K562 (cell line): ENCODE data around the gene SLC49A4. TPM values are rescaled to one million over a fixed set of nuclear protein-coding genes. Genes with fewer than 3 reads are reported as not detected.

Source experiments
- ATAC-seq: fragments of 200-7000 bp; cut with Tn5 transposase; 3 replicates; pipeline ENCODE4 v1.9.1; 2020; ENCODE audit warnings: moderate library complexity
- BruUV-seq: library from RNA; stranded (reverse); fragments of 400-500 nt; replicated peaks from 2 replicates; lab custom pipeline; 2021; lab: Mats Ljungman, UMichigan
- CTCF ChIA-PET: fragments of 300-600 bp; formaldehyde crosslinking; extraction: SDS; loops from one replicate; lab custom pipeline; 2021; ENCODE audit warnings: low intra/inter-chr PET ratio; lab: Yijun Ruan, JAX
- POLR2A ChIA-PET: fragments of 300-600, 350-650 bp; sonication (Branson Sonifier 250); formaldehyde crosslinking; extraction: SDS; loops from one replicate; lab custom pipeline; 2021; ENCODE audit warnings: antibody characterized with exemption, inconsistent platforms; lab: Yijun Ruan, JAX
- DNase-seq, 4 experiments: peaks; one replicate each; pipeline versions ENCODE4 v3.0.0 to v3.0.0-alpha.2; 2011 to 2018; ENCODE audit warnings: low spot score in 3 of 4, mixed read lengths in 3 of 4; ENCODE audit errors: extremely low read depth in 1 of 4
- FAIRE-seq: peaks from 2 replicates; lab custom pipeline; 2011; peaks lifted over from hg19 to GRCh38; lab: Jason Lieb, UNC
- H2AFZ ChIP-seq: 2 replicates; pipeline ENCODE4 v1.6.0; 2011; ENCODE audit warnings: low read depth, low read length, control low read depth, inconsistent platforms
- H3K27ac ChIP-seq: fragments of 200-600 bp; 3 replicates; pipeline ENCODE4 v1.8.0; 2011; ENCODE audit warnings: low read depth, mild to moderate bottlenecking, control low read depth, inconsistent platforms, low read length, moderate library complexity, mixed read lengths; ENCODE audit errors: extremely low read depth
- H3K27me3 ChIP-seq, 2 experiments: fragments of 300-600 bp in 1 of 2; 2 replicates in 1 of 2; 3 replicates in 1 of 2; pipeline versions ENCODE4 v1.6.0 to v1.8.0; 2011; ENCODE audit warnings: inconsistent platforms in 2 of 2, low read length in 2 of 2, mild to moderate bottlenecking in 1 of 2, mixed read lengths in 1 of 2, moderate library complexity in 1 of 2; ENCODE audit not compliant: control insufficient read depth in 2 of 2, insufficient read depth in 2 of 2
- H3K36me3 ChIP-seq: fragments of 300-600 bp; 3 replicates; pipeline ENCODE4 v1.8.0; 2011; ENCODE audit warnings: mild to moderate bottlenecking, low read length, inconsistent platforms; ENCODE audit not compliant: control insufficient read depth, insufficient read depth
- H3K4me1 ChIP-seq, 2 experiments: fragments of 200-600 bp in 1 of 2; replicated peaks in 1 of 2; 2 replicates in 1 of 2; 3 replicates in 1 of 2; pipeline versions ENCODE4 v1.5.1 to v1.8.0; 2011; ENCODE audit warnings: inconsistent platforms in 2 of 2, low read length in 2 of 2, mild to moderate bottlenecking in 1 of 2, mixed read lengths in 1 of 2, moderate library complexity in 1 of 2; ENCODE audit not compliant: control insufficient read depth in 2 of 2, insufficient read depth in 2 of 2
- H3K4me2 ChIP-seq: 2 replicates; pipeline ENCODE4 v1.6.1; 2011; ENCODE audit warnings: low read length, control low read depth, inconsistent platforms, mixed read lengths; ENCODE audit not compliant: insufficient read depth
- H3K4me3 ChIP-seq: fragments of 200-600 bp; sonication (generic), shearing (Covaris generic); 2 replicates; pipeline ENCODE4 v1.5.1; 2016; ENCODE audit warnings: control low read depth, inconsistent platforms
- H3K79me2 ChIP-seq: fragments of 200-600 bp; 3 replicates; pipeline ENCODE4 v1.8.0; 2011; ENCODE audit warnings: low read length, inconsistent platforms; ENCODE audit not compliant: control insufficient read depth, insufficient read depth
- H3K9ac ChIP-seq, 2 experiments: 2 replicates each; pipeline versions ENCODE4 v1.6.0 to v1.6.1; 2011; ENCODE audit warnings: low read depth in 2 of 2, low read length in 2 of 2, control low read depth in 1 of 2, inconsistent platforms in 1 of 2, mild to moderate bottlenecking in 1 of 2, mixed read lengths in 1 of 2; ENCODE audit not compliant: insufficient read depth in 1 of 2
- H3K9me1 ChIP-seq: one replicate; pipeline ENCODE4 v1.6.0; 2011; ENCODE audit warnings: inconsistent platforms, mild to moderate bottlenecking, low read length, moderate library complexity; ENCODE audit not compliant: control insufficient read depth, insufficient read depth
- H3K9me3 ChIP-seq: replicated peaks from 2 replicates; pipeline ENCODE4 v1.5.1; 2011; ENCODE audit warnings: low read depth, low read length, inconsistent platforms; ENCODE audit not compliant: control insufficient read depth, insufficient read depth
- H4K20me1 ChIP-seq: replicated peaks from 2 replicates; pipeline ENCODE4 v1.6.1; 2011; ENCODE audit warnings: low read length, inconsistent platforms, mixed read lengths; ENCODE audit not compliant: control insufficient read depth, insufficient read depth
- CREM ChIP-seq: IDR thresholded peaks from 2 replicates; pipeline ENCODE4 v1.6.1; 2014; ENCODE audit warnings: antibody characterized with exemption, low read depth
- HNRNPH1 ChIP-seq: fragments of 200-400 bp; formaldehyde crosslinking; optimal IDR thresholded peaks from 2 replicates; pipeline ENCODE3; 2017; ENCODE audit warnings: low read depth, mild to moderate bottlenecking, low read length, moderate library complexity
- RBM14 ChIP-seq: fragments of 200-400 bp; formaldehyde crosslinking; IDR thresholded peaks from 2 replicates; pipeline ENCODE4 v1.6.1; 2018; ENCODE audit warnings: low read depth, mild to moderate bottlenecking, low read length, moderate library complexity, borderline replicate concordance; ENCODE audit not compliant: insufficient read depth
- RBM39 ChIP-seq: fragments of 200-400 bp; formaldehyde crosslinking; optimal IDR thresholded peaks from 2 replicates; pipeline ENCODE3; 2018; ENCODE audit warnings: low read depth, low read length
- SMARCA5 ChIP-seq: fragments of 450-650 bp; IDR thresholded peaks from 2 replicates; pipeline ENCODE4 v1.6.1; 2016
- SMARCE1 ChIP-seq: fragments of 450-650 bp; IDR thresholded peaks from 2 replicates; pipeline ENCODE4 v1.7.1; 2016; ENCODE audit warnings: mild to moderate bottlenecking
- SMC3 ChIP-seq: conservative IDR thresholded peaks from 2 replicates; pipeline ENCODE4 v1.6.1; 2011; ENCODE audit warnings: low read depth, low read length, improper control_type of control experiment; ENCODE audit not compliant: insufficient read depth
- ZNF324 ChIP-seq: fragments of 250-450 bp; sonication (Bioruptor Pico); IDR thresholded peaks from 2 replicates; pipeline ENCODE4 v1.4.0; 2020; ENCODE audit warnings: mild to moderate bottlenecking
- ZNF766 ChIP-seq: fragments of 200-800 bp; sonication (Bioruptor generic); conservative IDR thresholded peaks from 2 replicates; pipeline ENCODE4 v1.6.1; 2016; ENCODE audit warnings: missing genetic modification characterization, missing compliant biosample characterization
- WGBS: fragments of 100-300 bp; shearing (Covaris generic); methylation state at CpG from one replicate; pipeline ENCODE4 v1.1.6; 2016; ENCODE audit warnings: low coverage, mixed read lengths; ENCODE audit not compliant: insufficient coverage; ENCODE audit errors: missing lambda C conversion rate; 5-methylcytosine and 5-hydroxymethylcytosine counted together
- in situ Hi-C: fragments of 300-500 bp; cut with MboI; formaldehyde crosslinking; loops from 4 replicates; pipeline ENCODE4 v1.15.0; 2018; ENCODE audit warnings: inconsistent platforms, mixed read lengths
- intact Hi-C: fragments of 100-400 bp; cut with micrococcal nuclease; formaldehyde crosslinking; loops from 2 replicates; pipeline ENCODE4 v1.14.2; 2022
- polyA plus RNA-seq, 8 experiments: library from polyadenylated mRNA; depleted of rRNA in 4 of 8; stranded (reverse) in 5 of 8; unstranded in 3 of 8; fragments of >200 nt; fragmentation: Nextera tagmentation in 2 of 8; fragmentation: Illumina TruSeq in 1 of 8; extraction: Ambion mirVana in 2 of 8; extraction: Trizol in 1 of 8; gene quantifications; 2 replicates each; pipeline versions ENCODE4 v1.2.1 to v1.2.3, GENCODE V29; 2011 to 2014; ENCODE audit warnings: inconsistent platforms in 1 of 8, missing spikeins in 1 of 8
- total RNA-seq, 7 experiments: library from RNA; depleted of rRNA in 6 of 7; stranded (reverse); fragments of >200 nt in 6 of 7; fragmentation: Illumina TruSeq in 2 of 7; extraction: Trizol in 2 of 7; gene quantifications; 2 replicates each; pipeline versions ENCODE4 v1.2.1 to v1.2.3, GENCODE V29; 2011 to 2021; ENCODE audit warnings: low replicate concordance in 1 of 7
- TF ChIP-seq, protein P1 (sequence below): fragments of 150-350 bp; IDR thresholded peaks from 2 replicates; pipeline ENCODE4 v1.6.1; 2014; ENCODE audit warnings: low read depth, mild to moderate bottlenecking, low read length, borderline replicate concordance
- TF ChIP-seq, protein P2 (sequence below): fragments of 450-650 bp; IDR thresholded peaks from 2 replicates; pipeline ENCODE4 v1.7.1; 2018; ENCODE audit warnings: mild to moderate bottlenecking, low read depth; ENCODE audit not compliant: partially characterized antibody
- TF ChIP-seq, protein P3 (sequence below): fragments of 250-450 bp; sonication (Bioruptor Pico); IDR thresholded peaks from 2 replicates; pipeline ENCODE4 v1.9.0; 2021; ENCODE audit warnings: mild to moderate bottlenecking, inconsistent platforms

SLC49A4 gene
- total and polyA plus RNA-seq, 9 of the 15 experiments (the other 6 are each of a cell fraction or from before 2014, with no cell fraction given) = 0.15 to 1.3 (median 0.83) TPM

DNA sequence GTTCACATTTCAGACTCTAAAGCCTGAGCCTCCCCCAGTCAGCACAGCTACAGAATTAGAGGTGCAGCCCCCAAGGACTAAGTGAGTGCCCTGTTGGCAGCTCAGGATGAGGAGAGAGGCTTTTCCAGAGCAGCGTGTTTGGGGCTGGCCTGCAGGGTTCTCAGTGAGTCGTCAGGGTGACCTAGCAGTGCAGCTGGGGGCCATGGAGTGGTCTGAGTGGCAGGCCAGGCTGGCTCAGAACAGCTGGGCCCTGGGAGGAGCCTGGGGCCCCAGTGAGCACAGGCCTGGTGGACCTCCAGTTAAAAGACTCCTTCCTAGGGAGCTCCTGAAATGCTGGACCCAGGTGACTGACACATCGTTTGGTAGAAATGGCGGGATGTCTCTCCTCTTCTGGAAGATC lies 108.3 kb downstream of the SLC49A4 start:
- Histone ChIP-seq H2AFZ (no peak overlapping the region), H3K4me2 (no peak overlapping the region), H3K4me3 (no peak overlapping the region), H3K27ac (no peak overlapping the region), H3K27me3 (no peaks in the 10 kb centered on the region; a peak in 1 of 5 replicates), H3K79me2 (no peaks in the 10 kb centered on the region), H3K9me1 (no peaks in the 10 kb centered on the region), H3K9ac (no peak overlapping the region), H3K9me3 (no peaks in the 10 kb centered on the region; the same call in 1 of the 2 replicates), H3K36me3 (no peaks in the 10 kb centered on the region), H3K4me1 (no peaks in the 10 kb centered on the region), H4K20me1 (no peaks in the 10 kb centered on the region)
- in situ Hi-C loops = no loop called here
- no peak for DNase-seq
- FAIRE-seq = no peak
- intact Hi-C loops = no loop called here
- WGBS = 6% methylated on average over 3 of the region's 4 CpGs
- ChIA-PET POLR2A (no interaction called here), CTCF (no interaction called here)
- TF ChIP-seq, protein P1, sequence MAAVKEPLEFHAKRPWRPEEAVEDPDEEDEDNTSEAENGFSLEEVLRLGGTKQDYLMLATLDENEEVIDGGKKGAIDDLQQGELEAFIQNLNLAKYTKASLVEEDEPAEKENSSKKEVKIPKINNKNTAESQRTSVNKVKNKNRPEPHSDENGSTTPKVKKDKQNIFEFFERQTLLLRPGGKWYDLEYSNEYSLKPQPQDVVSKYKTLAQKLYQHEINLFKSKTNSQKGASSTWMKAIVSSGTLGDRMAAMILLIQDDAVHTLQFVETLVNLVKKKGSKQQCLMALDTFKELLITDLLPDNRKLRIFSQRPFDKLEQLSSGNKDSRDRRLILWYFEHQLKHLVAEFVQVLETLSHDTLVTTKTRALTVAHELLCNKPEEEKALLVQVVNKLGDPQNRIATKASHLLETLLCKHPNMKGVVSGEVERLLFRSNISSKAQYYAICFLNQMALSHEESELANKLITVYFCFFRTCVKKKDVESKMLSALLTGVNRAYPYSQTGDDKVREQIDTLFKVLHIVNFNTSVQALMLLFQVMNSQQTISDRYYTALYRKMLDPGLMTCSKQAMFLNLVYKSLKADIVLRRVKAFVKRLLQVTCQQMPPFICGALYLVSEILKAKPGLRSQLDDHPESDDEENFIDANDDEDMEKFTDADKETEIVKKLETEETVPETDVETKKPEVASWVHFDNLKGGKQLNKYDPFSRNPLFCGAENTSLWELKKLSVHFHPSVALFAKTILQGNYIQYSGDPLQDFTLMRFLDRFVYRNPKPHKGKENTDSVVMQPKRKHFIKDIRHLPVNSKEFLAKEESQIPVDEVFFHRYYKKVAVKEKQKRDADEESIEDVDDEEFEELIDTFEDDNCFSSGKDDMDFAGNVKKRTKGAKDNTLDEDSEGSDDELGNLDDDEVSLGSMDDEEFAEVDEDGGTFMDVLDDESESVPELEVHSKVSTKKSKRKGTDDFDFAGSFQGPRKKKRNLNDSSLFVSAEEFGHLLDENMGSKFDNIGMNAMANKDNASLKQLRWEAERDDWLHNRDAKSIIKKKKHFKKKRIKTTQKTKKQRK = no peak
- TF ChIP-seq ZNF766 (CRISPR knock-in tag) (no peak), RBM14 (no peak), SMARCA5 (no peak), CREM (no peak), RBM39 (no peak), SMC3 (no peak), ZNF324 (CRISPR knock-in tag) (no peak), SMARCE1 (no peak), HNRNPH1 (no peak)
- TF ChIP-seq, protein P2, sequence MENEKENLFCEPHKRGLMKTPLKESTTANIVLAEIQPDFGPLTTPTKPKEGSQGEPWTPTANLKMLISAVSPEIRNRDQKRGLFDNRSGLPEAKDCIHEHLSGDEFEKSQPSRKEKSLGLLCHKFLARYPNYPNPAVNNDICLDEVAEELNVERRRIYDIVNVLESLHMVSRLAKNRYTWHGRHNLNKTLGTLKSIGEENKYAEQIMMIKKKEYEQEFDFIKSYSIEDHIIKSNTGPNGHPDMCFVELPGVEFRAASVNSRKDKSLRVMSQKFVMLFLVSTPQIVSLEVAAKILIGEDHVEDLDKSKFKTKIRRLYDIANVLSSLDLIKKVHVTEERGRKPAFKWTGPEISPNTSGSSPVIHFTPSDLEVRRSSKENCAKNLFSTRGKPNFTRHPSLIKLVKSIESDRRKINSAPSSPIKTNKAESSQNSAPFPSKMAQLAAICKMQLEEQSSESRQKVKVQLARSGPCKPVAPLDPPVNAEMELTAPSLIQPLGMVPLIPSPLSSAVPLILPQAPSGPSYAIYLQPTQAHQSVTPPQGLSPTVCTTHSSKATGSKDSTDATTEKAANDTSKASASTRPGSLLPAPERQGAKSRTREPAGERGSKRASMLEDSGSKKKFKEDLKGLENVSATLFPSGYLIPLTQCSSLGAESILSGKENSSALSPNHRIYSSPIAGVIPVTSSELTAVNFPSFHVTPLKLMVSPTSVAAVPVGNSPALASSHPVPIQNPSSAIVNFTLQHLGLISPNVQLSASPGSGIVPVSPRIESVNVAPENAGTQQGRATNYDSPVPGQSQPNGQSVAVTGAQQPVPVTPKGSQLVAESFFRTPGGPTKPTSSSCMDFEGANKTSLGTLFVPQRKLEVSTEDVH = no peak
- TF ChIP-seq, protein P3, sequence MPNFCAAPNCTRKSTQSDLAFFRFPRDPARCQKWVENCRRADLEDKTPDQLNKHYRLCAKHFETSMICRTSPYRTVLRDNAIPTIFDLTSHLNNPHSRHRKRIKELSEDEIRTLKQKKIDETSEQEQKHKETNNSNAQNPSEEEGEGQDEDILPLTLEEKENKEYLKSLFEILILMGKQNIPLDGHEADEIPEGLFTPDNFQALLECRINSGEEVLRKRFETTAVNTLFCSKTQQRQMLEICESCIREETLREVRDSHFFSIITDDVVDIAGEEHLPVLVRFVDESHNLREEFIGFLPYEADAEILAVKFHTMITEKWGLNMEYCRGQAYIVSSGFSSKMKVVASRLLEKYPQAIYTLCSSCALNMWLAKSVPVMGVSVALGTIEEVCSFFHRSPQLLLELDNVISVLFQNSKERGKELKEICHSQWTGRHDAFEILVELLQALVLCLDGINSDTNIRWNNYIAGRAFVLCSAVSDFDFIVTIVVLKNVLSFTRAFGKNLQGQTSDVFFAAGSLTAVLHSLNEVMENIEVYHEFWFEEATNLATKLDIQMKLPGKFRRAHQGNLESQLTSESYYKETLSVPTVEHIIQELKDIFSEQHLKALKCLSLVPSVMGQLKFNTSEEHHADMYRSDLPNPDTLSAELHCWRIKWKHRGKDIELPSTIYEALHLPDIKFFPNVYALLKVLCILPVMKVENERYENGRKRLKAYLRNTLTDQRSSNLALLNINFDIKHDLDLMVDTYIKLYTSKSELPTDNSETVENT = no peak
- ATAC-seq = peak; percentile 39; the same call in 2 of the 3 replicates
- no TSS peak for BruUV-seq
